HCT116 (cell line): Measurements from ENCODE around the gene CHMP4B. TPM values are rescaled to one million over a fixed set of nuclear protein-coding genes. Genes with fewer than 3 reads are reported as not detected.

ENCODE experiments used
- ATAC-seq: fragments of 200-7000 bp; cut with Tn5 transposase; 2 replicates; pipeline ENCODE4 v1.9.1; 2020; ENCODE audit warnings: mild to moderate bottlenecking, moderate library complexity
- BruUV-seq: library from RNA; stranded (reverse); fragments of 400-500 nt; replicated peaks from 2 replicates; lab custom pipeline; 2021; lab: Mats Ljungman, UMichigan
- CTCF ChIA-PET: fragments of 300-600 bp; sonication (Branson Sonifier 250); formaldehyde crosslinking; loops from one replicate; lab custom pipeline; 2021; ENCODE audit warnings: antibody characterized with exemption; lab: Charles Lee
- POLR2A ChIA-PET: fragments of 300-600, 350-600 bp; sonication (Branson Sonifier 250); formaldehyde crosslinking; loops from one replicate; lab custom pipeline; 2021; ENCODE audit warnings: antibody characterized with exemption; lab: Charles Lee
- RAD21 ChIA-PET, 2 experiments: fragments of 300-600 bp; sonication (Branson Sonifier 250); formaldehyde crosslinking; loops; one replicate each; lab custom pipeline; 2023; ENCODE audit warnings: low total read pairs in 2 of 2; ENCODE audit not compliant: uncharacterized antibody in 2 of 2, unreplicated experiment in 2 of 2, low non-redundant PET in 1 of 2; lab: Charles Lee
- DNase-seq: peaks from one replicate; pipeline ENCODE4 v3.0.0-alpha.2; 2010; ENCODE audit warnings: low read depth, low spot score
- H2AFZ ChIP-seq: fragments of 200-600 bp; shearing (Covaris generic), sonication (generic); 2 replicates; pipeline ENCODE4 v1.6.1; 2017; ENCODE audit warnings: low read depth, mixed run types, mixed read lengths, antibody characterized with exemption, low read length; ENCODE audit not compliant: poor library complexity, severe bottlenecking
- H3K27ac ChIP-seq: 2 replicates; pipeline ENCODE4 v1.5.1; 2012; ENCODE audit warnings: low read depth, low read length
- H3K27me3 ChIP-seq: fragments of 200-600 bp; sonication (generic); 2 replicates; pipeline ENCODE4 v1.6.1; 2016; ENCODE audit warnings: mixed run types, low read length, mixed read lengths; ENCODE audit not compliant: insufficient read depth
- H3K36me3 ChIP-seq, 2 experiments: fragments of 200-500 bp in 1 of 2; fragments of 200-600 bp in 1 of 2; sonication (Bioruptor generic) in 1 of 2; sonication (generic) in 1 of 2; 2 replicates each; pipeline versions ENCODE4 v1.5.1 to v1.6.1; 2014 to 2016; ENCODE audit warnings: low read length in 2 of 2, inconsistent platforms in 1 of 2, mixed read lengths in 1 of 2, mixed run types in 1 of 2; ENCODE audit not compliant: insufficient read depth in 2 of 2, control insufficient read depth in 1 of 2
- H3K4me1 ChIP-seq, 2 experiments: fragments of 200-600 bp in 1 of 2; sonication (generic) in 1 of 2; 2 replicates each; pipeline versions ENCODE4 v1.5.1 to v1.6.1; 2012 to 2017; ENCODE audit warnings: low read length in 2 of 2, inconsistent platforms in 1 of 2, mild to moderate bottlenecking in 1 of 2, mixed read lengths in 1 of 2, mixed run types in 1 of 2, moderate library complexity in 1 of 2; ENCODE audit not compliant: insufficient read depth in 2 of 2, control insufficient read depth in 1 of 2
- H3K4me2 ChIP-seq: fragments of 200-600 bp; sonication (generic); 2 replicates; pipeline ENCODE4 v1.6.1; 2017; ENCODE audit warnings: mixed run types, low read length, mixed read lengths
- H3K4me3 ChIP-seq, 2 experiments: fragments of 200-600 bp in 1 of 2; sonication (generic) in 1 of 2; replicated peaks in 1 of 2; 2 replicates each; pipeline ENCODE4 v1.5.1; 2011 to 2016; ENCODE audit warnings: low read length in 2 of 2, control low read depth in 1 of 2, low read depth in 1 of 2, mild to moderate bottlenecking in 1 of 2, mixed read lengths in 1 of 2, mixed run types in 1 of 2
- H3K79me2 ChIP-seq: fragments of 200-600 bp; sonication (generic); 2 replicates; pipeline ENCODE4 v1.6.1; 2017; ENCODE audit warnings: mild to moderate bottlenecking, mixed run types, low read length, moderate library complexity, mixed read lengths; ENCODE audit not compliant: insufficient read depth
- H3K9ac ChIP-seq: fragments of 200-600 bp; sonication (generic); 2 replicates; pipeline ENCODE4 v1.6.1; 2016; ENCODE audit warnings: low read length, mixed read lengths
- H3K9me2 ChIP-seq: fragments of 200-600 bp; sonication (generic), shearing (Covaris generic); 2 replicates; pipeline ENCODE4 v1.6.1; 2017; ENCODE audit warnings: mixed run types, mild to moderate bottlenecking, moderate library complexity; ENCODE audit not compliant: insufficient read depth
- H3K9me3 ChIP-seq, 2 experiments: fragments of 200-500 bp in 1 of 2; fragments of 200-600 bp in 1 of 2; sonication (Bioruptor generic) in 1 of 2; sonication (generic) in 1 of 2; 2 replicates each; pipeline ENCODE4 v1.6.1; 2014 to 2017; ENCODE audit warnings: low read length in 2 of 2, mixed read lengths in 2 of 2, inconsistent platforms in 1 of 2, low read depth in 1 of 2, mild to moderate bottlenecking in 1 of 2, mixed run types in 1 of 2, moderate library complexity in 1 of 2; ENCODE audit not compliant: control insufficient read depth in 1 of 2, insufficient read depth in 1 of 2
- H4K20me1 ChIP-seq: fragments of 200-600 bp; sonication (generic), shearing (Covaris generic); 2 replicates; pipeline ENCODE4 v1.6.1; 2017; ENCODE audit warnings: mixed run types, mild to moderate bottlenecking, moderate library complexity; ENCODE audit not compliant: insufficient read depth
- CEBPB ChIP-seq: IDR thresholded peaks from 2 replicates; pipeline ENCODE4 v1.6.1; 2012; ENCODE audit warnings: low read depth
- CTCF ChIP-seq, 3 experiments: fragments of 200-600 bp in 1 of 3; sonication (generic) in 1 of 3; IDR thresholded peaks in 2 of 3; conservative IDR thresholded peaks in 1 of 3; 2 replicates each; pipeline ENCODE4 v1.5.1; 2012 to 2017; ENCODE audit warnings: low read depth in 2 of 3, low read length in 2 of 3, antibody characterized with exemption in 1 of 3, borderline replicate concordance in 1 of 3, control low read depth in 1 of 3, mild to moderate bottlenecking in 1 of 3, mixed read lengths in 1 of 3, mixed run types in 1 of 3, moderate library complexity in 1 of 3; ENCODE audit not compliant: insufficient read depth in 1 of 3
- EGR1 ChIP-seq: IDR thresholded peaks from 2 replicates; pipeline ENCODE4 v1.6.1; 2012; ENCODE audit warnings: low read depth
- ELF1 ChIP-seq: IDR thresholded peaks from 2 replicates; pipeline ENCODE4 v1.6.1; 2012; ENCODE audit warnings: low read depth, borderline replicate concordance
- FOSL1 ChIP-seq: IDR thresholded peaks from 2 replicates; pipeline ENCODE4 v1.6.1; 2012; ENCODE audit warnings: low read depth
- JUND ChIP-seq: IDR thresholded peaks from 2 replicates; pipeline ENCODE4 v1.6.1; 2012
- POLR2A ChIP-seq: IDR thresholded peaks from 2 replicates; pipeline ENCODE4 v1.7.0; 2011; ENCODE audit warnings: borderline replicate concordance; ENCODE audit not compliant: insufficient read depth, insufficient read length; ENCODE audit errors: extremely low read depth
- POLR2AphosphoS5 ChIP-seq: IDR thresholded peaks from 2 replicates; pipeline ENCODE4 v1.6.1; 2011; ENCODE audit warnings: mild to moderate bottlenecking, low read depth, low read length, moderate library complexity
- SP1 ChIP-seq: IDR thresholded peaks from 2 replicates; pipeline ENCODE4 v1.6.1; 2012; ENCODE audit warnings: low read depth
- YY1 ChIP-seq: IDR thresholded peaks from 2 replicates; pipeline ENCODE4 v1.6.1; 2011; ENCODE audit warnings: low read length, low read depth, moderate library complexity, mild to moderate bottlenecking; ENCODE audit not compliant: insufficient replicate concordance; ENCODE audit errors: extremely low read depth
- intact Hi-C: fragments of 100-400 bp; cut with micrococcal nuclease; formaldehyde crosslinking; loops from 2 replicates; pipeline ENCODE4 v1.10.0; 2022
- total RNA-seq: library from RNA; stranded (reverse); gene quantifications from one replicate; pipeline ENCODE4 v1.2.1, GENCODE V29; 2021; ENCODE audit not compliant: unreplicated experiment

The CHMP4B gene
- total RNA-seq, 1 experiment from 2014 or later: 56.9 TPM

- Histone ChIP-seq H3K27me3 (no peaks in the 10 kb centered on the region), H4K20me1 (no peaks in the 10 kb centered on the region), H3K4me1 (peaks cover 50 to 79% of the 10 kb centered on the region in 2 experiments), H3K4me3 (no peak overlapping the region), H3K4me2 (peak overlapping the region; percentile 88), H3K79me2 (no peaks in the 10 kb centered on the region), H2AFZ (no peak overlapping the region), H3K27ac (peak overlapping the region; percentile 93), H3K9me3 (no peaks in the 10 kb centered on the region), H3K36me3 (peaks cover 0 to 3% of the 10 kb centered on the region in 2 experiments; a peak in 1 of 4 replicates), H3K9ac (peak overlapping the region; percentile 65; the same call in 1 of the 2 replicates), H3K9me2 (no peaks in the 10 kb centered on the region)
- DNase-seq: no peak
- no peak for ATAC-seq
- no TSS peak for BruUV-seq
- intact Hi-C loops: loop anchor here (10.0 kb wide), 1 partner anchor 274 kb away; no protein-coding TSS in a partner anchor
- POLR2A ChIA-PET: interaction anchor here (1.2 kb wide), 1 partner anchor 203 kb away, joined by 3 read pairs; no protein-coding TSS in a partner anchor
- CTCF ChIA-PET: no interaction called here
- RAD21 ChIA-PET: no interaction called here
- no peak for TF ChIP-seq EGR1
- TF ChIP-seq JUND: no peak
- no peak for TF ChIP-seq ELF1
- no peak for TF ChIP-seq YY1
- no peak for TF ChIP-seq FOSL1
- no peak for TF ChIP-seq CTCF (IDR thresholded peaks at IDR 0.05 in 2 of 3, conservative IDR thresholded peaks at IDR 0.05 in 1 of 3; ENCODE audit: borderline replicate concordance in 1 of 3, insufficient read depth in 1 of 3, low read depth in 2 of 3, low read length in 2 of 3)
- TF ChIP-seq SP1: no peak
- no peak for TF ChIP-seq POLR2A
- TF ChIP-seq POLR2AphosphoS5: no peak
- no peak for TF ChIP-seq CEBPB
Measured at GRCh38 chr20:33790566-33790965, 20.6 kb upstream of the CHMP4B start.
